HG03196 (cell line): Measurements from ENCODE around the gene ZNF346.

Source experiments
- ATAC-seq: cut with Tn5 transposase; IDR thresholded peaks from one replicate; pipeline ENCODE4 v1.9.1; 2021; ENCODE audit not compliant: unreplicated experiment

Gene ZNF346

DNA sequence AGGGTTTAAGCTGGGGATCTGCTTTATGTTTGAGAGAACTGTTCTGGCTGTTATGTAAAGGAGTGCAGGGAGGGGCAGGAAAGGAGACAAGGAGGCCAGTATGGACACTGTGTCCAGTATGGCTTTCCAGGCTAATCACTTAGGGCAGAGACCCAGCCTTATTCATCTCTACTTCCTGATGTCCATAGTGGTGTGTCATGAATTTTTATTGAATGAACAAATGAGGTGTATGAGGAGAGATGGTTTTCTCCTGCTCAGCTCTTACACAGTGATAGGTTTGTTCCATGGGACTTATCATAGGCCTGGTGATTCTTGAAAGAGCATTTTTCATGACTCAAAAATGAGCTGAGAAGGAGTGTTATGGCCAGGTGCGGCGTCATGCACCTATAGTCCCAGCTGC, 43.7 kb downstream of the ZNF346 start:
- ATAC-seq = no peak

DNA sequence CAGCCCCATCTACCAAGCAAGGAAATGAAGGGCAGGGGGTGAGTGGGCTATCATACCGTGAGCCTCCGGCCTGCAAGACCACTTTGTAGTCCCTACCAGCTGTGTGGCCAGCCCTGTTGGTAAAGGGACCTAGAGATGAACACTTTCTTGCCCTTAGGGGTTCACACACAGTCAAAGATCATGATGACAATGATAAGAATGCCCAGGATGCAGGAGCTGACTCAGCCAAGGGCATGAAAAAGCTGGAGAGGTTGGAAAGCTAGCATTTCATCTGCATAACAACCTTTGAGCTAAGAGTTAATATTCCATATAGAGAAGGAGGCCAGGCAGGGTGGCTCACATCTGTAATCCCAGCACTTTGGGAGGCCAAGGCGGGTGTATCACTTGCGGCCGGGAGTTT, 45.0 kb downstream of the ZNF346 start:
- no peak for ATAC-seq

DNA sequence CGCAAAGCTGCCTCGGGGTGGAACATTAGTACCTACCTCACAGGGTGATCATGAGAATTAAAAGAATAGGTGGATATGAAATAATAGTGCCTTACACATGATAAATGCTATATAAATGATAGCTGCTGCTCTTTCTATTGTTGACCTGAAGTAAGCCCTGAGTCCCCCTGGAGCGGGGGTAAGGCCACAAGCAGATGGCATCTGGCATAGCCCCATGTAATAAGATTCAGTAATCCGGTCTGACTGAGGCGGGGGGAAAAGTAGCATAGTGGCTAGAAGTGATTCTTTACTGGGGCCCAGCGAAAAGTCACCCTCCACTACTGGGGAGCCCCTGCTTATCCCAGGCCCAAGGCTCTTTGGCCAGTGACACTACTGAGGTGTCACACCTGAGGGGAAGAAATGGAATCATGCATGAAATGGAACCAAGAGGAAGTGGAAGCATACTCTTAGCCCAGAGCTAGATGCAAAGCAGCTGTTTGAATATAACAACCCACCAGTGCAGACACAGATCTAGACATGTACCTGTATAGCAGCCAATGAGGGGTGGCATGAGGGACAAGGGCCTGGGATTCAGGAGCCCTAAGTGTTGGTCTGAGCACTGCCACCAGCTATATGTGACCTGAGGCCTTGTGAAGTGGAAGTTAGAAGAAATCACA, 48.2 kb downstream of the ZNF346 start:
- no peak for ATAC-seq

DNA sequence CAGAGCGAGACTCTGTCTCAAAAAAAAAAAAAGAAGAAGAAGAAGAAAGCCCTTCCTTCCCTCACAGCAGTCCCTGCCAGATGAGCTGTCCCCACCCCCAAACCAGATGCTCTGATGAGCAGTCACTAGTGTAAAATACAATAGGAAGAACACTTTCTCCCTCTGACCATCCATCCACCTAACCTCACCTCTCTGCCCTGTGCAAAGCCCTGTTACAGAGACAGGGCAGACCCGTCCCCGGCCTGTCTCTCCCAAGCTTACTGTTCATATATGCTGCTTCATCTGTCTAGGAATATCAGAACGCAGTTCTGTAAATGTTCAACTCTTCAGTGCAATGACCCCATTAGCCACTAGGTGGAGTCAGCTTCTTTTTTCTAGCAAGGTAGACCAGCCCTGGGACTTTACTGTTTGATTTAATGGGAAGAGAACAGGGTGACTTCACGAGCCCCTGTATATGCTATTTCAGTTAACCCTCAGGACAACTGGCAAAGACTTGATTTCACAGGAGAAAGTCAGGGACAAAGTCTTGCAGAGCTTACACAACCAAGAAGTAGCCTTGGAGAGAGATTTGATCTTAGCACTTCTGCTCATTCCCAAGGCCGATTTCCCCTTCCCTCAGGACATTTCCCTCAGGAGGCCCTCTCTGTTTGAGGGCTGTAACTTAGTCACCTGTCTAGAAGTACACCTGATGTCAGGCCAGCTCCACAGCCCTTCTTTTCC, 49.3 kb downstream of the ZNF346 start:
- ATAC-seq = no peak

DNA sequence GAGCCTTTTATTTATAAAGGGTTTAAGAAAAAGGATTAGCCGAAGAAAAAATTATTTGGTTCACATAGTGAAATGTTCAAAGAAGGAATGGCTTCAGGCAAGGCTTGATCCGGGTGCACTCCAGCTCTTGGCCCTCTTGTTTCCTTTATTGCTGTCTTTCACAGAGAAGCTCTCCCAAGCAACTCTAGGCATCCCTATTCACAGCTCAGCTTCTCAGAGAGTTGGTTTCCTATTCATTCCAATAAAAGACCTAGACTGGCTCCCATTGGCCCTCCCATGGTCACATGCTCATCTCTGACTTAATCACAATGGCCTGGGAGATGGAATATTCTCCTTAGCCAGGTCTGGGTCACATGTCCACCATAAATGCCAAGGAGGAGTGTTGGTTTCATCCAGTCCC, 54.8 kb downstream of the ZNF346 start:
- no peak for ATAC-seq

DNA sequence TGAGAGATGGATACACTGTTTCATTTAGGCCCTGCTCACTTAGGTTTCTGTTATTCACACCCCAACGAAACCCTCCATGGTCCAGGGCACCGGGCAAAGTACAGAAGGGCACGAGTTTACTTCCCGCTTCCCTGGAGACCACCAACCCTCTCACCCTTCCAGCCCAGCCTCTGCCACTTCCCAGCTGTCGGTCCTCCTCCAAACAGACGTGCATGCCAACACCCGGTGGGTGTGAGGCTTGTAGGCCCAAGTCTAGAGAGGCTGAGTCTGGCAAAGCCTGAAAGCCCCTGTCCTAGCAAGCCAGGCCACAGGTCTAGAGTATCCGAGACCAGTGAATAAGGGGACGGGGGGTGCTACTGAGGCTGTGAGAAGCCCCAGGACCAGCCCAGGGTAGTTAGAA, 57.1 kb downstream of the ZNF346 start:
- ATAC-seq = no peak

DNA sequence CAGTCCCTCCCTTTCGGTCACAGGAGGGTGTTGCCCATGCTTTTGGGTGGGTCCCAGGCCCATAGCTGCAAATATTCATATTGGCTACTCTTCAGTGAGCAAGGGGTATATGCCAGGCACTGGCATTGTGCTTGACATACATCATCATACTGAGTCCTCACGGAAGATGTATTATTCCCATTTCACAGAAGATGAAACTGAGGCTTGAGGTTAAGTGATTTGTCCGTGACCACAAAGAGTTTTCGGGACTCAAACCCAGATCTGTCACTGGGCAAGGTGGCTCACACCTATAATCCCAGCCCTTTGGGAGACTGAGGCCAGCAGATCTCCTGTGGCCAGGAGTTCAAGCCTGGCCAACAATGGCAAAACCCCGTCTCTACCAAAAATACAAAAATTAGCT, 57.8 kb downstream of the ZNF346 start:
- ATAC-seq = no peak

DNA sequence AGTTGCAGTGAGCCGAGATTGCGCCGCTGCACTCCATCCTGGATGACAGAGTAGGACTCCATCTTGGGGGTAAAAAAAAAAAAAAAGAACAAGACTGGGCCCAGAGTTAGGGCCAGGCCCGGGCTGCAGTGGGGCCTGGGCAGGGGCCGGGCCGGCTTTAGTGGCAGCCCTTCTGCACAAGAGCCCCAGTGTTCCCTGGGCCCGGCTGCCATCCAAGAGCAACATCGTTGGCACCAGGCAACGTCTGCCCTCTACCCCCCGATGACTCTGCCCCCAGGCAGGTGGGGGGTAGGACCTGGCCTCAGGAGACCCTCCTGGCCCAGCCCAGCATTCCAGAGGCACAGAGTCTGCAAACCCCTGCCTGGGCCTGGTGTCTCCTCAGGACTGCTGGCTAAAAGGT, 59.4 kb downstream of the ZNF346 start:
- no peak for ATAC-seq

DNA sequence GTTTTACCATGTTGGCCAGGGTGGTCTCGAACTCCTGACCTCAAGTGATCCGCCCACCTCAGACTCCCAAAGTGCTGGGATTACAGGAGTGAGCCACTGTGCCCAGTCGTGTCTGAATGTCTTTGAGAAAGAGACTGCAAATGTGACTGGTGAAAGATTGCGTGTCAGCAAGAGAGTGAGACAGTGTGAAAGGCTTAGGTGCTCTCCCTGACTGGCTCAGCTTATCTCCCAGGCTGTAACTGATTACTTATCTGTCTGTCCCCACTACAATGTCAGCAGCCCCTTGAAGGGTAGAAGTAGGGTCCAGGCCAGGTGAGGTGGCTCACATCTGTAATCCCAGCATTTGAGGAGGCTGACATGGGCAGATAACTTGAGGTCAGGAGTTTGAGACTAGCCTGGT, 60.9 kb downstream of the ZNF346 start:
- ATAC-seq = no peak

DNA sequence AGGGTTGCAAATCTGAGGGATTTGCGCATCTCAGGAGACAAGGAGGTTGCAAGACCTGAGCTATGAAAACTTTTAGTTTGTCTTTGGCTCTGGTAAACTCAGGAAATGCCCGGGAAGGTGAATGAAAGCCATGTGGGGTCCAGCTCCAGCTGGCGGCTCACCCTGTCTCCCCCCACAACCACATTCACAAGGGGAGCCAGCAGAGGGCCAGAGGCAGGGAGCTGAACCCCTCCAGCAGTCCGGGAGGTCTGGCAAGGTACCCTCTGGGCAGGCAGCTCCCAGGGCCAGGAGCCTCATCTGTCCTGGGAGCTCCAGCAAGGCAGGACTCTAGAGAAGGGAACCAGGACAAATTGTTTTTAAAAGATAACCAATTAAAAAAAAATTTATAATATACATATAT, 61.7 kb downstream of the ZNF346 start:
- no peak for ATAC-seq

DNA sequence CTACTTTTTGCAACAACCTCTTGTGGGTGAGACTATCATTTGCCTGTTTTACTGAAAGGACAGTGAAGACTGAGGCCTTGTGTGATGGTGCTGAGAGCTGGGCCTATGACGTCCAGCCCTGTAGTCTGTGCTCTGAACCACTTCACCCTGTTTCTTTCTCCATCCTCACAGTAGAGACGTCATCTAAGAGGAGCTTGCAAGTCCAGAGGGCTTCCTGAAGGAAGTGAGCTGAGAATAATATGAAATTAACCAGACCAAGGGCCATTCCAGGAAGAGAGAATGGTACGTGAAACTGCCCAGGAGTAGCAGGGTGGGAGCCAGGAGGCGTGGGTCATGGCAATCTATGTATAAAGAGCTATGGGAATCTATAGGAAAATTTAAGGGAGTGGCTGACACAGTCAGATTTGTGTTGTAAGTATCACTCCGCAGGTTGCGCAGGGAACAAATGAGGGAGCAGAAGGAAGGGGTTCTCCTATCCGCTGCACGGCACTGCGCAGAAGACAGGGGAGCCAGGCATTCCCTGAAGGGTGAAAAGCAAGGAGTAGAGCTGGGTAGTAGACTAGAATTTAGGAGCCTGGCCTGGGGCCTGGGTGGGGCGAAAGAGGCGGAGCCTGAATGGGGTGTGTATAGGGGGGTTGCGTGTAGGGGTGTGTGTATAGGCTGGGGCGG, 63.6 kb downstream of the ZNF346 start:
- ATAC-seq = no peak

DNA sequence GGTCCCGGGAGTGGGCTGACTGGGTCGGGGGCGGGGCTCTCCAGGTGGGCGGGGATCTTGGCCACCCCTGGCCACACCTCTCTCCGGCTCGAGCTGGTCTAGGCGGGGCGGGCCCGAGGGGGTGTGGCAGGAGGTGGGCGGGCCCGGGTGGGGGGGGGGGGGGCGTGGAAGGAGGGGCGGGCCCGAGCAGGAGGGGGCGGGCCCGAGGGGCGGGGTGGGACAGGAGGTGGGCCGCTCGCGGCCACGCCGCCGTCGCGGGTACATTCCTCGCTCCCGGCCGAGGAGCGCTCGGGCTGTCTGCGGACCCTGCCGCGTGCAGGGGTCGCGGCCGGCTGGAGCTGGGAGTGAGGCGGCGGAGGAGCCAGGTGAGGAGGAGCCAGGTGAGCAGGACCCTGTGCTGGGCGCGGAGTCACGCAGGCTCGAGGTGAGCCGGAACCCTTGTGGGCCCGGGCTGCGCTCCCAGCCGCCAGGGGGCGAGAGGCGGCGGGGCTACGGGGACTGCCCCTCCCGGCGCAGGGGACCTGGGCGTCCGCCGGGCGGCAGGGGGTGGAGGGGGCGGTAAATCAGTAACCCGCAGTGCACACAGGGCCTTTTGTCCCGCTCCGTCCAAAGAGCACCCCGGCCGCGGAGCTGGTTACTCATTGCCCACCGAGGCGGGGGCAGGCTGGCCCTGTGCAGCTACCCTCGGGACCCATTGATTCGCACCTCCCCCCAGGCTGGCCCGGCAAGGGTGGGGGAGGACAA, 64.3 kb downstream of the ZNF346 start, which contains the start of gene FGFR4:
Gene FGFR4 (plus strand): TSS at position 262 of the 744 bp plus-strand sequence. CDS start 2,688 bp downstream, outside the sequence.
- peak; percentile 70 for ATAC-seq

DNA sequence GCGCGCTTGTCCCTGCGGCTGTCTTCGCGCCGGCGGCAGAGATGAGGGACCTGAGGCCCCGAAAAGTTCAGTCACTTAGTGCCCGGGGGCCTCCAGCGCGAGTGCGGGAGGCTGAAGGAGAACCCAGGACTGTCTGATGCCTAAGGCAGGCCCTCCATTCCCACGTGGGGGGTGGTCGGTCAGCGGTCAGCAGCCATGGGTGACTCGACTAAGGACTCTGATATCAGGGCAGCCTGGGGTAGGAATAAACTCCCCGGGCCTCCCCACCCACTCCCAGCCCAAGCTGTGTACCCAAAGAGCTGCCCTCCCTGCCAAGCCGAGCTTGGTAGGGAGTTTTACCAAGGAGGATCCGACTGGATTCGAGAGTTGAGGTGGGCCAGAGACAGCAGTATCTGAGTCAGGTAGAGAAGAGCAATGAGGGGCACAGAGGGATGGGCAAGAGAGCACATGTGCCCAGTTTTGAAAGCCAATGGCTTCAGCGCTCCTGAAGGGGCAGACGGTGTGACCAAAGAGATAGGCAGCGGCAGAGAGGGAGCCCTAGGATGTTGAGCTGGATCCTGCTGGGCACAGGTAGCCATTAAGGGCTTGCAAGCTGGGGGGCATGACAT, 65.0 kb downstream of the ZNF346 start:
- no peak for ATAC-seq

DNA sequence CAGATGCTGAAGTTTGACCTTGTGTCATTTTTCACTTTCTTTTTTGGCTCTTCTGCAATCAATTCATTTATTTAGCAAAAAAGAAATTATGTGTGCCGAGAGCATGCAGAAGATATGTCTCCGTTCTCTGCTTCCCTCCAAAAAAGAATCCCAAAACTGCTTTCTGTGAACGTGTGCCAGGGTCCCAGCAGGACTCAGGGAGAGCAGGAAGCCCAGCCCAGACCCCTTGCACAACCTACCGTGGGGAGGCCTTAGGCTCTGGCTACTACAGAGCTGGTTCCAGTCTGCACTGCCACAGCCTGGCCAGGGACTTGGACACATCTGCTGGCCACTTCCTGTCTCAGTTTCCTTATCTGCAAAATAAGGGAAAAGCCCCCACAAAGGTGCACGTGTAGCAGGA, 66.6 kb downstream of the ZNF346 start:
- no peak for ATAC-seq

DNA sequence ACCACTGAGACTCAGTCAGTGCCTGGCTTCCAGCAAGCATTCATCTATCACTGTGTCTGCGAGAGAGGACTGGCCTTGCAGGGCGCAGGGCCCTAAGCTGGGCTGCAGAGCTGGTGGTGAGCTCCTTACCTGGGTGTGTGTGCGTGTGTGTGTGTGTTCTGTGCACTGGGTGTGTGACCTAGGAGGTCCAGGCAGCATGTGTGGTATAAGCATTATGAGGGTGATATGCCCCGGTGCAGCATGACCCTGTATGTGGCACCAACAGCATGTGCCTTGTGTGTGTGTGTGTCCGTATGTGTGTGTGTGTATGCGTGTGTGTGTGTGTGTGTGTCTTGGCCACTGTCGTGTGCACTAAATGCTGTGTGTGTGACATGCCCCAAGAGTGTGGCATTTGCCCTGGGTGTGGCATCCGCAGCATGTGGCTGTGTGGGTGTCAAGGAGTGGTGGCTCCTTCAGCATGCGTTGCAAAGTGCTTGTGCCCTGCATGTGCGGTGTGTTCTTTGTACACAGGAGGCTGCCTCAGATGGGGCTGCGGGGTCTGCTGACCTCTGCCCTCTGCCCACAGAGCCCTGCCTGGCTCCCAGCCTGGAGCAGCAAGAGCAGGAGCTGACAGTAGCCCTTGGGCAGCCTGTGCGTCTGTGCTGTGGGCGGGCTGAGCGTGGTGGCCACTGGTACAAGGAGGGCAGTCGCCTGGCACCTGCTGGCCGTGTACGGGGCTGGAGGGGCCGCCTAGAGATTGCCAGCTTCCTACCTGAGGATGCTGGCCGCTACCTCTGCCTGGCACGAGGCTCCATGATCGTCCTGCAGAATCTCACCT, 67.5 kb downstream of the ZNF346 start:
- no peak for ATAC-seq

DNA sequence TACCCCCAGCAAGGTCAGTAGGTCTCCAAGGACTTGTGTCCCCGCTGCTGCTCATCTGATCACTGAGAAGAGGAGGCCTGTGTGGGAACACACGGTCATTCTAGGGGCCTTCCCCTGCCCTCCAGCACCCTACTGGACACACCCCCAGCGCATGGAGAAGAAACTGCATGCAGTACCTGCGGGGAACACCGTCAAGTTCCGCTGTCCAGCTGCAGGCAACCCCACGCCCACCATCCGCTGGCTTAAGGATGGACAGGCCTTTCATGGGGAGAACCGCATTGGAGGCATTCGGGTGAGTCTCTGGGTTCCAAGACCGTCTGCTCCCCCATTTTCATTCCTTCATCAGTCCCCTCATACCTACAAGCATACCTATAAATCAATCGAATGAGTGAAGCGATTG, 68.3 kb downstream of the ZNF346 start:
- ATAC-seq = no peak

DNA sequence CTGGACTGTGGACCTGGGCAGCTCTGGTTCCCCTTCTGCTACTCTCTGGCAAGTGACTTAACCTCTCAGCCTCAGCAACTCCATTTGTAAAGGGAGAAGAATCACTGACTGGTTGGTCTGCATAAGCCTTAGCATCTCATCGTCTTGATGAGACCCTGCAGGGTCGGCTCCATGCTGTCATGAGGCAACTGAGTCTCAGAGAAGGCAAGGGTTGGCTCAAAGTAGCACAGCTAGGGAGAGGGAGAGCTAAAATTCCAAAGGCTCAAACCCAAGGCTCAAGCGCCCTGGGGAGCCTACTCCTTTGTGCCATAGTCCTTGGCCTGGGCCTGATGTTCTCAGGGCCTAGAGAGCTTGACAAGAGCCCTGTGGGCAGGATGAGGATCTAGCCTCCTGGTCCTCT, 68.7 kb downstream of the ZNF346 start:
- no peak for ATAC-seq

DNA sequence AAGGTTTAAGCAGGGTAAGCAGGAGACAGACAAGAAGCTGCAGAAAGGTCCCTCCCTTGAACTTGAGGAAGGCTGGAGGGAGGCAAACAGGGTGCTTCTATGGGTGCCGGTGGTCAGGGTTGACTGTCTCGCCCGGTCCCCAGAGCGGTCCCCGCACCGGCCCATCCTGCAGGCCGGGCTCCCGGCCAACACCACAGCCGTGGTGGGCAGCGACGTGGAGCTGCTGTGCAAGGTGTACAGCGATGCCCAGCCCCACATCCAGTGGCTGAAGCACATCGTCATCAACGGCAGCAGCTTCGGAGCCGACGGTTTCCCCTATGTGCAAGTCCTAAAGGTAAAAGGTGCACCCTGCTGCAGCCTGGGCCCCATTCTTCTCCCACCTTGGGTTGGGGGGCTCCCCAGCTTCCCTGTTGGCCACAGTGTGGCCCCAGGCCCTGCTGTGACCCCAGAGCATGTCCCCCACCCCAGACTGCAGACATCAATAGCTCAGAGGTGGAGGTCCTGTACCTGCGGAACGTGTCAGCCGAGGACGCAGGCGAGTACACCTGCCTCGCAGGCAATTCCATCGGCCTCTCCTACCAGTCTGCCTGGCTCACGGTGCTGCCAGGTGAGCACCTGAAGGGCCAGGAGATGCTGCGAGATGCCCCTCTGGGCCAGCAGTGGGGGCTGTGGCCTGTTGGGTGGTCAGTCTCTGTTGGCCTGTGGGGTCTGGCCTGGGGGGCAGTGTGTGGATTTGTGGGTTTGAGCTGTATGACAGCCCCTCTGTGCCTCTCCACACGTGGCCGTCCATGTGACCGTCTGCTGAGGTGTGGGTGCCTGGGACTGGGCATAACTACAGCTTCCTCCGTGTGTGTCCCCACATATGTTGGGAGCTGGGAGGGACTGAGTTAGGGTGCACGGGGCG, 69.9 kb downstream of the ZNF346 start:
- ATAC-seq = no peak

DNA sequence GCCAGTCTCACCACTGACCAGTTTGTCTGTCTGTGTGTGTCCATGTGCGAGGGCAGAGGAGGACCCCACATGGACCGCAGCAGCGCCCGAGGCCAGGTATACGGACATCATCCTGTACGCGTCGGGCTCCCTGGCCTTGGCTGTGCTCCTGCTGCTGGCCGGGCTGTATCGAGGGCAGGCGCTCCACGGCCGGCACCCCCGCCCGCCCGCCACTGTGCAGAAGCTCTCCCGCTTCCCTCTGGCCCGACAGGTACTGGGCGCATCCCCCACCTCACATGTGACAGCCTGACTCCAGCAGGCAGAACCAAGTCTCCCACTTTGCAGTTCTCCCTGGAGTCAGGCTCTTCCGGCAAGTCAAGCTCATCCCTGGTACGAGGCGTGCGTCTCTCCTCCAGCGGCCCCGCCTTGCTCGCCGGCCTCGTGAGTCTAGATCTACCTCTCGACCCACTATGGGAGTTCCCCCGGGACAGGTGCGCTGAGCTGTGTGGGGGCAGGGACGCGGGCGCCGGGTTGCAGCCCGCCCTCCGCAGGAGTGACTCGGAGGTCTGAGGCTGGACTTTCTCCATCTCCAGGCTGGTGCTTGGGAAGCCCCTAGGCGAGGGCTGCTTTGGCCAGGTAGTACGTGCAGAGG, 70.7 kb downstream of the ZNF346 start:
- ATAC-seq = no peak
